GM06990 (cell line): ENCODE data around the gene WDR64.

Experiments
- DNase-seq: peaks from one replicate; pipeline ENCODE4 v3.0.0-alpha.2; 2011; ENCODE audit not compliant: insufficient read length; ENCODE audit errors: extremely low read depth
- H3K27me3 ChIP-seq: replicated peaks from 2 replicates; pipeline ENCODE4 v1.6.0; 2011; ENCODE audit warnings: low read length; ENCODE audit not compliant: control insufficient read depth, insufficient read depth
- H3K36me3 ChIP-seq: 2 replicates; pipeline ENCODE4 v1.5.1; 2011; ENCODE audit warnings: low read length; ENCODE audit not compliant: control insufficient read depth, insufficient read depth
- H3K4me3 ChIP-seq: replicated peaks from 2 replicates; pipeline ENCODE4 v1.5.1; 2011; ENCODE audit warnings: low read depth, mild to moderate bottlenecking, control low read depth, low read length
- CTCF ChIP-seq: IDR thresholded peaks from 2 replicates; pipeline ENCODE4 v1.5.1; 2011; ENCODE audit warnings: low read length, control low read depth, mild to moderate bottlenecking, inconsistent platforms; ENCODE audit not compliant: insufficient read depth, poor library complexity, severe bottlenecking

The WDR64 gene

GRCh38 chr1:241666419-241666818 lies 14.3 kb downstream of the WDR64 start:
- Histone ChIP-seq H3K4me3 (no peak overlapping the region), H3K27me3 (no peaks in the 10 kb centered on the region), H3K36me3 (no peaks in the 10 kb centered on the region)
- no peak for DNase-seq
- TF ChIP-seq CTCF = no peak

GRCh38 chr1:241672301-241672700 lies 20.2 kb downstream of the WDR64 start:
- TF ChIP-seq CTCF = no peak
- no peaks in the 10 kb centered on the region for H3K36me3 ChIP-seq
- no peak for DNase-seq
- H3K27me3 ChIP-seq = no peaks in the 10 kb centered on the region
- H3K4me3 ChIP-seq = no peak overlapping the region

GRCh38 chr1:241674805-241675384 lies 22.8 kb downstream of the WDR64 start:
- no peak overlapping the region for H3K4me3 ChIP-seq
- no peaks in the 10 kb centered on the region for H3K36me3 ChIP-seq
- no peak for TF ChIP-seq CTCF
- no peak for DNase-seq
- H3K27me3 ChIP-seq = no peaks in the 10 kb centered on the region

GRCh38 chr1:241675983-241676382 lies 23.9 kb downstream of the WDR64 start:
- no peak for TF ChIP-seq CTCF
- no peak for DNase-seq

GRCh38 chr1:241677201-241677600 lies 25.1 kb downstream of the WDR64 start:
- no peak for TF ChIP-seq CTCF
- peak; percentile 23 for DNase-seq
- H3K4me3 ChIP-seq = peak overlapping the region; percentile 38
- H3K27me3 ChIP-seq = no peaks in the 10 kb centered on the region; the same call in 1 of the 2 replicates
- no peaks in the 10 kb centered on the region for H3K36me3 ChIP-seq

More at GRCh38 chr1:241675983-241676382, 23.9 kb downstream of the WDR64 start:
- Histone ChIP-seq H3K36me3 (no peaks in the 10 kb centered on the region), H3K27me3 (no peaks in the 10 kb centered on the region; the same call in 1 of the 2 replicates), H3K4me3 (no peak overlapping the region)

- DNase-seq = no peak
- no peak overlapping the region for H3K4me3 ChIP-seq
- TF ChIP-seq CTCF = no peak
- no peaks in the 10 kb centered on the region; the same call in 1 of the 2 replicates for H3K27me3 ChIP-seq
- no peaks in the 10 kb centered on the region for H3K36me3 ChIP-seq
Measured at GRCh38 chr1:241678536-241678935, 26.5 kb downstream of the WDR64 start.
